PC-3 (cell line): Measurements from ENCODE around the gene DBNDD1. TPM values are rescaled to one million over a fixed set of nuclear protein-coding genes. Genes with fewer than 3 reads are reported as not detected.
"Not testable (repeated sequence)": the region's sequence is repeated elsewhere in the genome, so short reads cannot be mapped to it uniquely, and the experiment has no call there.

Experiments used
- ATAC-seq: fragments of 200-7000 bp; cut with Tn5 transposase; 2 replicates; pipeline ENCODE4 v1.9.1; 2020; ENCODE audit warnings: mild to moderate bottlenecking, moderate library complexity
- BruUV-seq: library from RNA; stranded (reverse); fragments of 400-500 nt; replicated peaks from 2 replicates; lab custom pipeline; 2021; lab: Mats Ljungman, UMichigan
- CTCF ChIA-PET: fragments of 300-600 bp; sonication (Branson Sonifier 250); formaldehyde crosslinking; loops from one replicate; lab custom pipeline; 2022; ENCODE audit warnings: antibody characterized with exemption; lab: Charles Lee
- POLR2A ChIA-PET: fragments of 300-600 bp; sonication (Branson Sonifier 250); formaldehyde crosslinking; loops from one replicate; lab custom pipeline; 2022; ENCODE audit warnings: antibody characterized with exemption; ENCODE audit not compliant: unreplicated experiment; lab: Charles Lee
- DNase-seq: peaks from one replicate; pipeline ENCODE4 v3.0.0-alpha.2; 2015
- H2AFZ ChIP-seq: fragments of 300-600 bp; sonication (generic); 2 replicates; pipeline ENCODE4 v1.6.0; 2016; ENCODE audit warnings: antibody characterized with exemption, low read length
- H3F3A ChIP-seq: fragments of 300-600 bp; sonication (generic); one replicate; pipeline ENCODE4 v1.6.0; 2017; ENCODE audit warnings: antibody characterized with exemption, low read length, control low read depth, mild to moderate bottlenecking; ENCODE audit not compliant: unreplicated experiment
- H3K27ac ChIP-seq: fragments of 300-600 bp; sonication (generic); 2 replicates; pipeline ENCODE4 v1.5.1; 2016; ENCODE audit warnings: mild to moderate bottlenecking, low read length
- H3K27me3 ChIP-seq: fragments of 300-600 bp; sonication (generic); 2 replicates; pipeline ENCODE4 v1.6.1; 2016; ENCODE audit warnings: low read length, mixed read lengths
- H3K36me3 ChIP-seq: fragments of 300-600 bp; sonication (generic); 2 replicates; pipeline ENCODE4 v1.6.1; 2016; ENCODE audit warnings: low read depth, mixed run types, low read length, mixed read lengths
- H3K4me1 ChIP-seq: fragments of 300-600 bp; sonication (generic); 2 replicates; pipeline ENCODE4 v1.5.1; 2016; ENCODE audit warnings: low read length; ENCODE audit not compliant: insufficient read depth
- H3K4me2 ChIP-seq: fragments of 300-600 bp; sonication (generic); 2 replicates; pipeline ENCODE4 v1.6.0; 2016; ENCODE audit warnings: low read length
- H3K4me3 ChIP-seq: fragments of 300-600 bp; sonication (generic); 2 replicates; pipeline ENCODE4 v1.5.1; 2016; ENCODE audit warnings: mild to moderate bottlenecking, low read length, mixed read lengths
- H3K79me2 ChIP-seq: fragments of 300-600 bp; sonication (generic); 2 replicates; pipeline ENCODE4 v1.6.1; 2017; ENCODE audit warnings: low read length, mixed read lengths
- H3K9ac ChIP-seq: fragments of 300-600 bp; sonication (generic); 2 replicates; pipeline ENCODE4 v1.6.0; 2016; ENCODE audit warnings: mild to moderate bottlenecking, low read length
- H3K9me2 ChIP-seq: fragments of 300-600 bp; sonication (generic); replicated peaks from 2 replicates; pipeline ENCODE4 v1.6.1; 2016; ENCODE audit warnings: mixed run types, low read length, mixed read lengths
- H3K9me3 ChIP-seq: fragments of 300-600 bp; sonication (generic); 2 replicates; pipeline ENCODE4 v1.6.1; 2016; ENCODE audit warnings: low read length, mixed read lengths
- H4K20me1 ChIP-seq: fragments of 300-600 bp; sonication (generic); 2 replicates; pipeline ENCODE4 v1.6.1; 2016; ENCODE audit warnings: low read length, mixed read lengths
- CTCF ChIP-seq: fragments of 300-600 bp; sonication (generic); conservative IDR thresholded peaks from 2 replicates; pipeline ENCODE4 v1.5.1; 2017; ENCODE audit warnings: antibody characterized with exemption, low read depth, mild to moderate bottlenecking, low read length
- EZH2 ChIP-seq: fragments of 300-600 bp; sonication (generic); IDR thresholded peaks from one replicate; pipeline ENCODE4 v1.6.1; 2017; ENCODE audit warnings: antibody characterized with exemption, mild to moderate bottlenecking, low read length; ENCODE audit not compliant: unreplicated experiment
- EZH2phosphoT487 ChIP-seq: fragments of 300-600 bp; sonication (generic); IDR thresholded peaks from 2 replicates; pipeline ENCODE4 v1.6.1; 2018; ENCODE audit warnings: mild to moderate bottlenecking, antibody characterized with exemption, low read length, borderline replicate concordance
- intact Hi-C: fragments of 100-400 bp; cut with micrococcal nuclease; formaldehyde crosslinking; loops from 2 replicates; pipeline ENCODE4 v1.9.0; 2023
- total RNA-seq: library from RNA; depleted of rRNA; stranded (reverse); fragments of >200 nt; gene quantifications from 2 replicates; pipeline ENCODE4 v1.2.3, GENCODE V29; 2014

The DBNDD1 gene
- total RNA-seq, 1 experiment from 2014 or later: 21.1 TPM

- no peaks in the 10 kb centered on the region for H3K4me1 ChIP-seq
- no peak for ATAC-seq
- H3K79me2 ChIP-seq: no peaks in the 10 kb centered on the region
- no peak overlapping the region for H3K9ac ChIP-seq
- no peak overlapping the region for H3K27ac ChIP-seq
- TF ChIP-seq EZH2 (no peak), CTCF (no peak), EZH2phosphoT487 (no peak)
- H3K4me2 ChIP-seq: no peak overlapping the region
- peak; percentile 6 for DNase-seq
- CTCF ChIA-PET: no interaction called here
- peaks cover 4% of the 10 kb centered on the region; the same call in 1 of the 2 replicates for H3K36me3 ChIP-seq
- intact Hi-C loops: no loop called here
- no peak overlapping the region for H2AFZ ChIP-seq
- BruUV-seq: no TSS peak
- peaks cover 7% of the 10 kb centered on the region; the same call in 1 of the 2 replicates for H4K20me1 ChIP-seq
- H3K9me2 ChIP-seq: no peaks in the 10 kb centered on the region
- H3F3A ChIP-seq: peaks cover 17% of the 10 kb centered on the region
- H3K27me3 ChIP-seq: no peaks in the 10 kb centered on the region
- no peak overlapping the region for H3K4me3 ChIP-seq
- POLR2A ChIA-PET: no interaction called here
- peaks cover 12% of the 10 kb centered on the region for H3K9me3 ChIP-seq
These were observed 19.3 kb downstream of the DBNDD1 start for GRCh38 chr16:89999831-90000574.

GRCh38 chr16:89996178-89996489, 23.1 kb downstream of the DBNDD1 start:
- H3F3A ChIP-seq: peaks cover 38% of the 10 kb centered on the region
- peaks cover 22% of the 10 kb centered on the region for H3K9me3 ChIP-seq
- DNase-seq (no peak), ATAC-seq (no peak)
- H4K20me1 ChIP-seq: peaks cover 7% of the 10 kb centered on the region; the same call in 1 of the 2 replicates
- H3K27me3 ChIP-seq: no peaks in the 10 kb centered on the region
- H3K27ac ChIP-seq: peak overlapping the region; percentile 83
- H3K4me2 ChIP-seq: no peak overlapping the region
- H3K4me3 ChIP-seq: no peak overlapping the region
- ChIA-PET CTCF (no interaction called here), POLR2A (no interaction called here)
- no peaks in the 10 kb centered on the region for H3K9me2 ChIP-seq
- H2AFZ ChIP-seq: no peak overlapping the region
- no peak overlapping the region for H3K9ac ChIP-seq
- H3K79me2 ChIP-seq: no peaks in the 10 kb centered on the region
- H3K4me1 ChIP-seq: no peaks in the 10 kb centered on the region
- H3K36me3 ChIP-seq: peaks cover 34% of the 10 kb centered on the region
- no peak for TF ChIP-seq EZH2
- no peak for TF ChIP-seq EZH2phosphoT487
- no TSS peak for BruUV-seq
- intact Hi-C loops: no loop called here

DNA sequence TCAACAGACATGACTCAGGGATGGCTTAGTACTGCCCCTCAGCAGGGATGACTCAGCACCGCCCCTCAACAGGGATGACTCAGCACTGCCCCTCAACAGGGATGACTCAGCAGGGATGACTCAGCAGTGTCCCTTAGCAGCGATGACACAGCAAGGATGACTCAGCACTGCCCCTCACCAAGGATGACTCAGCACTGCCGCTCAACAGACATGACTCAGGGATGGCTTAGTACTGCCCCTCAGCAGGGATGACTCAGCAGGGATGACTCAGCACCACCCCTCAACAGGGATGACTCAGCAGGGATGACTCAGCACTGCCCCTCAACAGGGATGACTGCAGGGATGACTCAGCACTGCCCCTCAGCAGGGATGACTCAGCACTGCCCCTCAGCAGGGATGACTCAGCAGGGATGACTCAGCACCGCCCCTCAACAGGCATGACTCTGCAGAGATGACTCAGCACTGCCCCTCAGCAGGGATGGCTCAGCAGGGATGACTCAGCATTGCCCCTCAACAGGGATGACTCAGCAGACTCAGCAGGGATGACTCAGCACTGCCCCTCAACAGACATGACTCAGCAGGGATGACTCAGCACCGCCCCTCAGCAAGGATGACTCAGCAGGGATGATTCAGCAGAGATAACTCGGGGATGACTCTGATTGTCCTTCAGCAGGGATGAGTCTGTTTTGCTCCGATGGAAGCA, 23.6 kb downstream of the DBNDD1 start:
- H3K4me1 ChIP-seq, CTCF ChIA-PET, BruUV-seq, H3K4me3 ChIP-seq, H3K9me2 ChIP-seq, H4K20me1 ChIP-seq, POLR2A ChIA-PET, H3K4me2 ChIP-seq, ATAC-seq, H3K79me2 ChIP-seq, H3K27me3 ChIP-seq, H2AFZ ChIP-seq, H3K9ac ChIP-seq, intact Hi-C loops: not testable (repeated sequence)
- Histone ChIP-seq H3F3A (peaks cover 38% of the 10 kb centered on the region), H3K9me3 (peaks cover 22% of the 10 kb centered on the region), H3K36me3 (peaks cover 39% of the 10 kb centered on the region), H3K27ac (peak overlapping the region; percentile 83)
- DNase-seq: peak; percentile 66

- H3K9ac ChIP-seq, H3K27me3 ChIP-seq, H3K9me2 ChIP-seq, BruUV-seq, POLR2A ChIA-PET, H4K20me1 ChIP-seq, intact Hi-C loops, H2AFZ ChIP-seq, H3K4me3 ChIP-seq, CTCF ChIA-PET, H3K4me2 ChIP-seq, H3K4me1 ChIP-seq, H3K79me2 ChIP-seq: not testable (repeated sequence)
- DNase-seq: peak; percentile 64
- peak; percentile 37 for ATAC-seq
- Histone ChIP-seq H3F3A (peaks cover 38% of the 10 kb centered on the region), H3K36me3 (peaks cover 45% of the 10 kb centered on the region), H3K9me3 (peaks cover 22% of the 10 kb centered on the region), H3K27ac (peak overlapping the region; percentile 83)
These were observed 24.4 kb downstream of the DBNDD1 start for GRCh38 chr16:89994721-89995474.
